Mesenteric fat pad (tissue), 1 donor: ENCODE results near the gene ATG4A. TPM values are rescaled to one million over a fixed set of nuclear protein-coding genes. Genes with fewer than 3 reads are reported as not detected.

ENCODE experiments used
- DNase-seq: peaks from one replicate; pipeline ENCODE4 v3.0.0-alpha.2; 2020; ENCODE audit warnings: low spot score
- total RNA-seq: library from RNA; stranded (reverse); fragmentation: NEBNext Ultra II Directional; extraction: Animal tissue kit (Norgen Biotek cat#: 25700); gene quantifications from one replicate; pipeline ENCODE4 v1.2.1, GENCODE V29; 2021
- donor health status: DM: yes; HTN: yes; CAD: no.

The ATG4A gene
- total RNA-seq, 1 donor from 2014 or later, result 12.0 TPM

DNA sequence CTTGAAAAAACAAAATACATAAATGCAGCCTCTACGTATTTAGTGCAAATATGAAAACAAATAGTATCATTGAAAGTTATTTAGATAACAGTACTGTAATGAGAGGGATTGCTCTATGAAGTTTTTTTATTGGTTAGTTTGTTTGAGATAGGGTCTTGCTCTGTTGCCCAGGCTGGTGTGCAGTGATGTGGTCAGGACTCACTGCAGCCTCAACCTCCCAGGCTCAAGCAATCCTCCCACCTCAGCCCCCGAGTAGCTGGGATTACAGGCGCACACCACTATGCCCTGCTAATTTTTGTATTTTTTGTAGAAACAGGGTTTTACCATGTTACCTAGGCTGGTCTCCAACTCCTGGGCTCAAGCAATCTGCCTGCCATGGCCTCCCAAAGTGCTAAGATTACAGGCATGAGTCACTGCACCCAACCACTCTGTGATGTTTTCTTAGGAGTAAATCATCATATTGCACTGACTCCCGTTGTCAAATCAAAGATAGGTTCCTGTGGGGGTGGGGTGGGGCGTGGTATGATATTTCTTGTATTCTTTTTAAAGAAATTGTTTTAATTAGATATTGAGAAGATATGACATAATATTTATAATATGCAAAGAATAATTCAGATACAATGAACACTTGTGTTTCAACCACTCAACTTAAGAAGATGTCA is 75.8 kb downstream of the ATG4A start:
- DNase-seq, result no peak

DNA sequence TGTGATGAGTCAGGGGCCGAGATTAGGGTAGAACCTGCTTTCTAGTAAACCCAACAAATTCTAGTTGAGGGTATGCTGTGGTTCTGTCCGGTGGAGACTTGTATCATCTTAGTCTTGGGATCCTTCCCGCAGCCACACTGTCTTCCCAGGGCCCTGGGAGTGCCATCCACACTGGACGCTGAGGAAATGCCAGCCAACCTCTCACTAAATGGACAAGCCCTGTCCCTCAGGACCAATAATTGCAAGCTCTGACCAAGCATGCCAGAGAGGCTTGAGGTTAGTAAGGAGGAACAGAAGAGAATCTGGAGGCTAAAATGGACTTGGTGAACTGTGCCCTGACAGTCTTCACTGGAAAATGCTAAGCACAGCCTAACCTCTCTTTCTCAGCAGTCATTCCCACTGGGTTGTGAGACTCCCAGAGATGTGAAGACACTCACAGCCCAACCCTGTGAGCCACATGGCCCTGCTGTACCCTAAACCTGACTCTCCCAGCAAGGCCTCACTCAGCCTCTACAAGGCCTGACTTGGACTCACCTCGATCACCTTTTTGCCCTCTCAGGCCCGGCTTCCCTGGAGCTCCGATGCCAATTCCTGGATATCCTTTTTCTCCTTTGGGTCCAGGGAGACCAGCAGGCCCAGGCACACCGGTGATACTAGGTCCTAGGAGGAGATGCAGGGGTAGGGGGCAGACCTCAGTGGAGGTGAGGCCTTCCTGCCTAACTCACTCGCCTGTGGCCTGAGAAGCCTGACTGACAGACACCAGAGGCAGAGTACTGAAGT is 77.6 kb downstream of the ATG4A start:
- DNase-seq, result no peak

DNA sequence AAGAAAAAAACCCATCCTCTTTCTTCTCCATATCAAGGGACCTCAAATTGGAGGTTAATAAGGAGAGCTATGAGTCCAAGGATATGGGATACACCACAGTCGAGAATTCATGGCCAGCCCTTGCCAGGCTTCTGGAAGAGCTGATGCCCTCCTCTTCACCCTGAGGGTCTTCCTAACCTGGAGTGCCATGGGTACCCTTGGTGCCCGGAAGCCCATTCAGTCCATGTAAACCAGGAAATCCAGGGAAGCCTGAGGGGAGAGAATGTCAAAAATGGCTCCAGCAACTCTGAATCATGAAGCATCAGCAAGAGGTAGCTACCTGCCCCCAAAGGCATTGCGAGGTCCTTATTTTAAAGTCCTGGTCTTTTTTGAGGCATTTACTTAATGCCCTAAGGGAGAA is 78.2 kb downstream of the ATG4A start:
- no peak for DNase-seq

DNA sequence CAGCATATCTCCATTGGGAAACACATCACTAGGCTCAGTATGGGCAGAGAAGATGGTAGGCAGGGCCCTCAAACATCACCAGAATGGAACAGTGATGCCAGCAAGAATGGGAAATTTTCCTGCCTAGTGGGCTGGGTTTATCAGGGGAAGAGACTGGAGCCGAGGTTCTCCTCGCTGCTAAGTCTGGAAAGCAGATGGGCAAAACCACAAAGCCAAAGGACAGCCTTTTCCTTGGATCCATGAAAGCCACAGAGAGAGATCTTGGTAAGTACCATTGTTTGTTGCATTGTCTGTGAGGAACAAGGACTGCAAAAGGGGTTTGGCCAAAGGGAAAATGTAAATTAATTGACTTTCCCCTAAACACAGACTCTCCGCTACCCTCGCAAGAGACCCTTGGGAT is 80.1 kb downstream of the ATG4A start:
- no peak for DNase-seq

DNA sequence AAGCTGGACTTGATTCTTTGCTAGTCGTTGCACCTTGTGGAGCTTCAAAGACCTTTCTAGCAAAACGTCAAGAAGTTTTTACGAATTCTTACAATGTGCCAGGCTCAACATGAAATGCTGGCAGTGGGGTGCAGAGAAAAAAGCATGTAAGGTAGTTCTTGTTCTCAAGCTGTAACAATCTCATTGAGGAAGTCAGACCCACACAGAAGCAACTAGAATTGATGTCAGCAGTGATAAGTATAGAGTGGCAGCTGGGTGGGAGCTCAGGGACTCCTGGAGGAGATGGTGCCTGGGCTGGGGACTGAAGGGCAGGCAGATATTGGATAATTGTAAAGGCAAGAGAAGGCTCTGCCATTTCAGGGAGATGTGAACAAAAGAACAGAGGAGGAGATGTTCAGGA is 82.3 kb downstream of the ATG4A start:
- DNase-seq, result no peak

DNA sequence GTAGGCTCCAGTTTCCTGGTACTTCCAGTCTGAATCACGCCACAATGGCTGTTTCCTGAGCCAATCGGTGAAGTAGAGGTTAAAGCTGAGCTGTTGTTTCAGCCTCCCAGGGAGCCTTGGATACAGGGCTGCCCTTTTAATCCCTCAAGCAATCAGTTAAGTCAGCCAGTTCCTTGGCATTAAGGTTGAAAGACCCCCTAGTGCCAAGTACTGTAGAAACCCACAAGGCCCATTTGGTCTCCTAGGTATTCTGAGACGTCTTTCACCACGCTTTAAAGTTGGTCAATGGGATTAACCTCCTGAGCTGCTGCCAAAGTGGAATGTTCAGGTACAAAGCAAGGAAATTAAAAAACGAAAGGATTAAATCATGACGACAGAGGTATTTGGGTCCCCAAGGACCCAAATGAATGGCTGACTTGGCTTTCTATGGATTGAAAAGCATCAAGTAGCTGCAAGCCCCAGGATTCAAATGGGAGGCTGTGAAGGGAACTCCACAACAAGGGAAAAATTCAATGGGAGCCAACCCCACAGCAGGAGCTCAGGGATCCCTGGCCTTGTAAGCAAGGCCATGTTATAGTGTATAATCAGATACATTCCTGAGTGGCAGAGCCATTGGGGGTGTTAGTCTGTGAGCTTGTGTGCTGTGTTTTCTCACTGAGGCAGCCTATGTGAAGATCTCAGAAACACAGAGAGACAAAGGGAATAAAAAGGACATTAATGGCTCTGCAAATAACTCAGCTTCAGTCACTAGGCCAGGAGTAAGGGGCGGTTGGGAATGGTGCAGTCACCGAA is 86.0 kb downstream of the ATG4A start:
- no peak for DNase-seq

DNA sequence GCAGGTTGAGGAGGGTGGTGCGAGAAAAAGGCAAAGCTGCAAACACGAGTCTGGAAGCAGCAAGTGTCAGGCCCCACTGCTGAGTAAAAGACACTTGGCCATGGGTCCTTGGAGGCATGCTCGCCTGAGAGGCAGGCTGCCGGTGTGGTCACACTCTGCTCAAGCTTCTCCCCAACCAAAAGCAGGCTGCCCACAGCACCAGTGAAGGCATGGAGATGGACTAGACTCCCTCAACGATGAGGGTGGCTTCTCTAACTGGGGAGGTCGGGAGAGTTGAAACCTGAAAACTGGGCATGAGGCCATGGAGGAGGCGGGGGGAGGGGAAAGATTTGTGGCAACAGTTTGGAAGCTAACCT is 86.5 kb downstream of the ATG4A start:
- no peak for DNase-seq

DNA sequence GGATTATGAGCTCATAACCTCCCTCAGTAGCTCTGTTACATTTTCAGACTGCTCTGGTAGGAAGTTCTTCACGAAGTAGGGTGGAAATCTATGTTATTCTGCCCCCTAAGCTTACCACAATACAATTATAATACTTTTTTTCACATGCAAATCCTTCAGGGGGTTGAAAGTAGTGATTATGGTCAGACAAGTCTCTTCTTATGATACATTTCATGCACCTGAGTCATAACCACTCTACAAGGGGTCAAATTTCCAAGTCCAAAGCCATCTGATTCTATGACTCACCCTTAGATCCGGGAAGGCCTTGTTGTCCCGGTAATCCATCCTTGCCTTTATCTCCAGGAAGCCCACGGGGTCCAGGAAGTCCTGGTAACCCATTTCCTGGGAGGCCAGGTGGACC is 95.2 kb downstream of the ATG4A start:
- DNase-seq, result no peak

DNA sequence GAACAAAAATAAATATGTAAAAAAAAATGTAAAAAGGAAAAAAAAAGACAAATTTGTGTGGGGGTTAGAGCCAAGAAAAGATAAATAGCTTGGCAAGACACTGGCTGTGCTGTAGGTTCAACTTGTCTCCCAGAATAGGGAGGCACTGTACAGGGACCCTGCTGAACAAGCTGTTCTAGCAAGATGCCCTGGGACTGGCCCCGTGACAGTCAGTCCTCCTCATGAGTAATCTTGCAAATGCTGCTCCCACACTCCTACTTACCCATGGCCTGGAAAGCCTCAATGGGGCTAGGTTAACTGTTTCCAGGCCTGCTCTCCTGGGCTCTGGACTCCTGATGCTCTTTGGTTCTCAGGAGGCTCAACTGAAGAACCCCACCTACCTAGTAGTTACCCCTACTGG is 106.8 kb downstream of the ATG4A start:
- no peak for DNase-seq

DNA sequence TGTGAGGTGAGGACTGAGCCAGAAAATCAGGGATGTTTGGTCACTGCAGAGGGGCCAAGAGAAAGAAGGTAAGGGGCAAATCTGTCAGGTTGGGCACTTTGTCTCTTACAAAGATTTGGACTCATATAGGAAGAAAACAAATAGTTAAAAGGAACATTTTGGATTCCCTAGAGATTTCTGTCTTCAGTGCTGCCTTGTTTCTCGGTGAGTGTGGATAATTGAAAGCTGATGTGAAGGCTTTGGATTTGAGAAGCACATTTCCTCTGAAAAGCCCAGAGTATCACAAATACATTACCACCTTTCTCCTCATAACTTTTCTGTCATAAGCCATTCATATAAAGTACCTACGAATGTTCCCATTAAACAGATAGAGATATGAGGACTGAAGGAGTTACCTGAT is 107.5 kb downstream of the ATG4A start:
- DNase-seq, result no peak

DNA sequence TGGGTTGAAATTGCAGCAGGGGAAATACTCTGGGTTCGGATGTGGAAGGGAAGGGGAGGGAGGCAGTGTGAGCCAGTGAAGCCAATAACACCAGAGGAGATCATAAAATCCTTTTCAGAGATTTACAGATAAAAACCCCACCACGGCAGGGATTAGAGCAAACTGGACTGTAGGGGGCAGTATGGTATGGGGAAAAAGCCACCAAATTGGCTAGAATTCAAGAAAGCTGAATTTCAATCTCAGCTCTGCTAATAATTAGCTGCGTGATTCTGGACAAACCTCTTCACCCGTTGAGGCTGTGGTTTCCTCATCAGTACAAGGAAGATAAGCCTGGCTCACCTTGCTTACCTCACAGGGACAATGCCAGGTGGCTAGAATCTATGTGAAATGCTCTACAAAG is 108.1 kb downstream of the ATG4A start:
- DNase-seq, result no peak

DNA sequence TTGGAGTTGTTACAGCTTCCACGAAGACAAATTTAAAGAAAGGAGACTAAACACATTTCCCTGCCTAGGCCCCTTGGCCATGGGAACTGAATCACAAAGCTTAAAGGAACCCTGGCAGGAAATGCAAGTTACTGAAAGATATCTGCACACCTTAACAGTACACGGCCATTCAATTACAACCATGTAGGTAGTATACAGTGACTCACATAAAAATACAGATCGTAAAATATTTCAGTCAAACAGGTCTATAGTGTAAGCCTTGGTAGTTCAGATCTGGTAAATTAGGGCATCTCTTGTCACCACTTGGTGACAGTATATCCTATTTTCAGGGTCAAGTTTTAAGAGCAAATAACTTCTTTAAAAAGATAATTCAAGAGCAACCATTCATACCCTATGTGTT is 112.0 kb downstream of the ATG4A start:
- DNase-seq, result no peak

Other genes starting within 250 kb of the ATG4A start
- not detected for gene TEX13B, start 109.4 kb upstream of the ATG4A start, total RNA-seq
- not detected for gene VSIG1, start 46.7 kb upstream of the ATG4A start, total RNA-seq
- 31.9 TPM for gene PSMD10, start 236 bp upstream of the ATG4A start, total RNA-seq